ENCODE data around the gene RARS2. TPM values are rescaled to one million over a fixed set of nuclear protein-coding genes. Genes with fewer than 3 reads are reported as not detected.

Gene RARS2
- total and polyA plus RNA-seq, 2 donors (not counting 1 experiment from before 2014, with no cell fraction given): 33.9 to 43.8 TPM

GRCh38 chr6:87636315-87636714, 46.5 kb upstream of the RARS2 start:
- Histone ChIP-seq H3K4me2 (ENCODE audit: extremely low read depth, insufficient read depth, low read length) (no peak overlapping the region), H3K27me3 (ENCODE audit: control insufficient read depth, insufficient read depth, low read length) (no peaks in the 10 kb centered on the region), H3K9ac (ENCODE audit: insufficient read depth, low read length) (no peak overlapping the region), H3K27ac (ENCODE audit: insufficient read depth, low read length) (no peak overlapping the region), H3K9me3 (ENCODE audit: control insufficient read depth, insufficient read depth, low read depth, low read length) (no peaks in the 10 kb centered on the region), H3K4me1 (ENCODE audit: control insufficient read depth, extremely low read depth, insufficient read depth, low read length) (no peaks in the 10 kb centered on the region), H2AFZ (ENCODE audit: low read length) (no peak overlapping the region), H4K20me1 (ENCODE audit: control insufficient read depth, extremely low read depth, insufficient read depth, low read length) (no peaks in the 10 kb centered on the region), H3K36me3 (ENCODE audit: control insufficient read depth, insufficient read depth, low read length) (no peaks in the 10 kb centered on the region), H3K79me2 (ENCODE audit: control insufficient read depth, insufficient read depth, low read length) (no peaks in the 10 kb centered on the region), H3K4me3 (replicated peaks in 1 of 4; ENCODE audit: control extremely low read depth in 1 of 4, insufficient read depth in 1 of 4, low read depth in 3 of 4, low read length in 4 of 4) (no peak overlapping the region)
- no peak for TF ChIP-seq CTCF (conservative IDR thresholded peaks at IDR 0.05 in 1 of 2, IDR thresholded peaks at IDR 0.05 in 1 of 2; ENCODE audit: low read depth in 1 of 2, low read length in 2 of 2)
- TF ChIP-seq EZH2 (IDR thresholded peaks at IDR 0.05; ENCODE audit: low read length, missing control alignments): no peak
- DNase-seq (ENCODE audit: low read depth in 2 of 2): no peak

DNA sequence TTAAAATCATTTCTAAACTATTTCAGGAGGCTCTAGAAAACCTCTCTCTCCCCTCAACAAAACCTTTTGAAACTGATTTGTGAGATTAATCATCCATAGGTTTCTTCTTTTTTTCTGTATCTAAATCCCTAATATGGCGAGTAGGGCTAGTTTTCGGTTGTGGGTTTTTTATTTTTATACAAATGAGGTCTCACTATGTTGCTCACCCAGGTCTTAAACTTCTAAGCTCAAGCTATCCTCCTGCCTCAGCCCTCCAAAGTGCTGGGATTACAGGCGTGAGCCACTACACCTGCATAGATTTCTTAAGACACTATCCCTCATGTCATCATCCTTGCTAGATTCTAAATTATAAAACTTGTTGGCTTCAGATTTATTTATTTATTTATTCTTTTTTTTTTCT, 44.1 kb upstream of the RARS2 start:
- no peak overlapping the region for H3K27ac ChIP-seq (ENCODE audit: insufficient read depth, low read length)
- H3K27me3 ChIP-seq (ENCODE audit: control insufficient read depth, insufficient read depth, low read length): no peaks in the 10 kb centered on the region
- no peak overlapping the region for H3K4me3 ChIP-seq (replicated peaks in 1 of 4; ENCODE audit: control extremely low read depth in 1 of 4, insufficient read depth in 1 of 4, low read depth in 3 of 4, low read length in 4 of 4)
- no peaks in the 10 kb centered on the region for H3K9me3 ChIP-seq (ENCODE audit: control insufficient read depth, insufficient read depth, low read depth, low read length)
- no peak overlapping the region for H3K9ac ChIP-seq (ENCODE audit: insufficient read depth, low read length)
- TF ChIP-seq CTCF (conservative IDR thresholded peaks at IDR 0.05 in 1 of 2, IDR thresholded peaks at IDR 0.05 in 1 of 2; ENCODE audit: low read depth in 1 of 2, low read length in 2 of 2): no peak
- no peak for TF ChIP-seq EZH2 (IDR thresholded peaks at IDR 0.05; ENCODE audit: low read length, missing control alignments)
- peaks cover 3% of the 10 kb centered on the region for H3K4me1 ChIP-seq (ENCODE audit: control insufficient read depth, extremely low read depth, insufficient read depth, low read length)
- H3K4me2 ChIP-seq (ENCODE audit: extremely low read depth, insufficient read depth, low read length): no peak overlapping the region
- H4K20me1 ChIP-seq (ENCODE audit: control insufficient read depth, extremely low read depth, insufficient read depth, low read length): no peaks in the 10 kb centered on the region
- H3K79me2 ChIP-seq (ENCODE audit: control insufficient read depth, insufficient read depth, low read length): no peaks in the 10 kb centered on the region
- H3K36me3 ChIP-seq (ENCODE audit: control insufficient read depth, insufficient read depth, low read length): no peaks in the 10 kb centered on the region
- DNase-seq (ENCODE audit: low read depth in 2 of 2): no peak
- H2AFZ ChIP-seq (ENCODE audit: low read length): no peak overlapping the region

GRCh38 chr6:87630746-87631145, 41.0 kb upstream of the RARS2 start:
- no peaks in the 10 kb centered on the region for H3K79me2 ChIP-seq (ENCODE audit: control insufficient read depth, insufficient read depth, low read length)
- no peak overlapping the region for H3K9ac ChIP-seq (ENCODE audit: insufficient read depth, low read length)
- H3K27ac ChIP-seq (ENCODE audit: insufficient read depth, low read length): no peak overlapping the region
- no peak overlapping the region for H2AFZ ChIP-seq (ENCODE audit: low read length)
- no peak overlapping the region for H3K4me2 ChIP-seq (ENCODE audit: extremely low read depth, insufficient read depth, low read length)
- no peak overlapping the region for H3K4me3 ChIP-seq (replicated peaks in 1 of 4; ENCODE audit: control extremely low read depth in 1 of 4, insufficient read depth in 1 of 4, low read depth in 3 of 4, low read length in 4 of 4)
- TF ChIP-seq EZH2 (IDR thresholded peaks at IDR 0.05; ENCODE audit: low read length, missing control alignments) (no peak), CTCF (conservative IDR thresholded peaks at IDR 0.05 in 1 of 2, IDR thresholded peaks at IDR 0.05 in 1 of 2; ENCODE audit: low read depth in 1 of 2, low read length in 2 of 2) (no peak)
- no peaks in the 10 kb centered on the region for H3K9me3 ChIP-seq (ENCODE audit: control insufficient read depth, insufficient read depth, low read depth, low read length)
- H3K36me3 ChIP-seq (ENCODE audit: control insufficient read depth, insufficient read depth, low read length): no peaks in the 10 kb centered on the region
- no peaks in the 10 kb centered on the region for H3K27me3 ChIP-seq (ENCODE audit: control insufficient read depth, insufficient read depth, low read length)
- no peaks in the 10 kb centered on the region for H4K20me1 ChIP-seq (ENCODE audit: control insufficient read depth, extremely low read depth, insufficient read depth, low read length)
- H3K4me1 ChIP-seq (ENCODE audit: control insufficient read depth, extremely low read depth, insufficient read depth, low read length): peaks cover 3% of the 10 kb centered on the region
- DNase-seq (ENCODE audit: low read depth in 2 of 2): no peak
